ENCODE data around the gene ARHGAP1.

ARHGAP1 gene

DNA sequence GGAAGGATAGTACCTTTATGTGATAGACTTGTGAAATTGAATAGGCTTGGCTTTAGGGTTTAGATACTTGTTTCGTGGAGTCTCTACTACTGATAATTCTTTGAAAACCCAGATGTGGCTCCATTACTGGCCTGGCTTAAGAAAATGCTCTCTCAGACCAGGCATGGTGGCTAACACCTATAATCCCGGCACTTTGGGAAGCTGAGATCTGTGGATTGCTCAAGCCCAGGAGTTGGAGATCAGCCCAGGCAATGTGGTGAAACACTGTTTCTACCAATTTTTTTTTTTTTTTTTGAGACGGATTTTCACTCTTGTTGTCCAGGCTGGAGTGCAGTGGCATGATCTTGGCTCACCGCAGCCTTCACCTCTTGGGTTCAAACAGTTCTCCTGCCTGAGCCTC is 42.2 kb downstream of the ARHGAP1 start:
- ATAC-seq (ENCODE audit: low read depth) (no peak), DNase-seq (ENCODE audit: low spot score) (no peak)
- Histone ChIP-seq H3K4me3 (ENCODE audit: severe bottlenecking) (no peak overlapping the region), H3K9me3 (ENCODE audit: severe bottlenecking) (no peaks in the 10 kb centered on the region), H3K36me3 (ENCODE audit: low read depth) (peaks cover 68% of the 10 kb centered on the region), H3K27me3 (ENCODE audit: insufficient read depth, poor library complexity, severe bottlenecking) (no peaks in the 10 kb centered on the region), H3K27ac (ENCODE audit: poor library complexity, severe bottlenecking) (no peak overlapping the region), H3K4me1 (ENCODE audit: insufficient read depth, poor library complexity, severe bottlenecking) (no peaks in the 10 kb centered on the region)
- TF ChIP-seq, protein P1, sequence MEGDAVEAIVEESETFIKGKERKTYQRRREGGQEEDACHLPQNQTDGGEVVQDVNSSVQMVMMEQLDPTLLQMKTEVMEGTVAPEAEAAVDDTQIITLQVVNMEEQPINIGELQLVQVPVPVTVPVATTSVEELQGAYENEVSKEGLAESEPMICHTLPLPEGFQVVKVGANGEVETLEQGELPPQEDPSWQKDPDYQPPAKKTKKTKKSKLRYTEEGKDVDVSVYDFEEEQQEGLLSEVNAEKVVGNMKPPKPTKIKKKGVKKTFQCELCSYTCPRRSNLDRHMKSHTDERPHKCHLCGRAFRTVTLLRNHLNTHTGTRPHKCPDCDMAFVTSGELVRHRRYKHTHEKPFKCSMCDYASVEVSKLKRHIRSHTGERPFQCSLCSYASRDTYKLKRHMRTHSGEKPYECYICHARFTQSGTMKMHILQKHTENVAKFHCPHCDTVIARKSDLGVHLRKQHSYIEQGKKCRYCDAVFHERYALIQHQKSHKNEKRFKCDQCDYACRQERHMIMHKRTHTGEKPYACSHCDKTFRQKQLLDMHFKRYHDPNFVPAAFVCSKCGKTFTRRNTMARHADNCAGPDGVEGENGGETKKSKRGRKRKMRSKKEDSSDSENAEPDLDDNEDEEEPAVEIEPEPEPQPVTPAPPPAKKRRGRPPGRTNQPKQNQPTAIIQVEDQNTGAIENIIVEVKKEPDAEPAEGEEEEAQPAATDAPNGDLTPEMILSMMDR (IDR thresholded peaks at IDR 0.05; ENCODE audit: poor library complexity, severe bottlenecking) = no peak

DNA sequence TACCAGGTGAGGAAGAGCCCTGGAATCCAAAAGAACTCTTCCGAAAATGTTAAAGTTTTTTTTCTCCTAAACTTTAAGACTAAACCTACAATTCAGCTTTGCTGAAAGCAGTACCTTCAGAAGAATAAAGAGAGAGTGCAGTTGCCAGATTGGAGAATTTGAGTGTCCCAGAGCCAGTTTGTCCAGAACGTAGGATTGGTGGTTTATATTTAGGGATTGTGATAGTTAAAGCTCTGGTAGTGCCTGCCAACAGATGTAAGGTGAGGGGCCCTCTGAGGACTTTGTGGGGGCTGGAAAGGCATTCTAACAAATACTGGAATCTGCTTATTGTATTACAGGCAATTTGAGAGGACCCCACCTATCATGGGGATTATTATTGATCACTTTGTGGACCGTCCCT is 43.2 kb downstream of the ARHGAP1 start:
- H3K9me3 ChIP-seq (ENCODE audit: severe bottlenecking) = no peaks in the 10 kb centered on the region
- TF ChIP-seq, protein P1 (IDR thresholded peaks at IDR 0.05; ENCODE audit: poor library complexity, severe bottlenecking) = no peak
- peaks cover 78% of the 10 kb centered on the region for H3K36me3 ChIP-seq (ENCODE audit: low read depth)
- no peak overlapping the region for H3K4me3 ChIP-seq (ENCODE audit: severe bottlenecking)
- no peaks in the 10 kb centered on the region for H3K27me3 ChIP-seq (ENCODE audit: insufficient read depth, poor library complexity, severe bottlenecking)
- ATAC-seq (ENCODE audit: low read depth) (no peak), DNase-seq (ENCODE audit: low spot score) (no peak)
- no peaks in the 10 kb centered on the region for H3K4me1 ChIP-seq (ENCODE audit: insufficient read depth, poor library complexity, severe bottlenecking)
- H3K27ac ChIP-seq (ENCODE audit: poor library complexity, severe bottlenecking) = no peak overlapping the region

DNA sequence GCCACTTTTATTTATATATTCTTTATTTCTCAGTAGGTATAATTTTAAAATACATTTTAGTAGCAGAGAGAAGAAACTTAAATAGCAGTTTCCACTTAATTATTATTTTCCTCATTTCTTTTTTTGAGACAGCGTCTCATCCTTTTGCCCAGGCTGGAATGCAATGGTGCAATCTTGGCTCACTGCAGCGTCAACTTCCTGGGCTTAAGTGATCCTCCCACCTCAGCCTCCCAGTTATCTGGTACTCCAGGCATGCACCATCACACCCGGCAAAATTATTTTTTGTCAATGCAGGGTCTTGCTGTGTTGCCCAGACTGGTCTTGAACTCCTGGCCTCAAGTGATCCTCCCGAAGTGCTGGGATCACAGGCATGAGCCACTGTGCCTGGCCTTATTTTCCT is 44.8 kb downstream of the ARHGAP1 start:
- DNase-seq (ENCODE audit: low spot score) (no peak), ATAC-seq (ENCODE audit: low read depth) (no peak)
- H3K36me3 ChIP-seq (ENCODE audit: low read depth) = peaks cover 86% of the 10 kb centered on the region
- TF ChIP-seq, protein P1 (IDR thresholded peaks at IDR 0.05; ENCODE audit: poor library complexity, severe bottlenecking) = no peak
- no peak overlapping the region for H3K4me3 ChIP-seq (ENCODE audit: severe bottlenecking)
- H3K27ac ChIP-seq (ENCODE audit: poor library complexity, severe bottlenecking) = no peak overlapping the region
- no peaks in the 10 kb centered on the region for H3K9me3 ChIP-seq (ENCODE audit: severe bottlenecking)
- H3K27me3 ChIP-seq (ENCODE audit: insufficient read depth, poor library complexity, severe bottlenecking) = no peaks in the 10 kb centered on the region
- no peaks in the 10 kb centered on the region for H3K4me1 ChIP-seq (ENCODE audit: insufficient read depth, poor library complexity, severe bottlenecking)

DNA sequence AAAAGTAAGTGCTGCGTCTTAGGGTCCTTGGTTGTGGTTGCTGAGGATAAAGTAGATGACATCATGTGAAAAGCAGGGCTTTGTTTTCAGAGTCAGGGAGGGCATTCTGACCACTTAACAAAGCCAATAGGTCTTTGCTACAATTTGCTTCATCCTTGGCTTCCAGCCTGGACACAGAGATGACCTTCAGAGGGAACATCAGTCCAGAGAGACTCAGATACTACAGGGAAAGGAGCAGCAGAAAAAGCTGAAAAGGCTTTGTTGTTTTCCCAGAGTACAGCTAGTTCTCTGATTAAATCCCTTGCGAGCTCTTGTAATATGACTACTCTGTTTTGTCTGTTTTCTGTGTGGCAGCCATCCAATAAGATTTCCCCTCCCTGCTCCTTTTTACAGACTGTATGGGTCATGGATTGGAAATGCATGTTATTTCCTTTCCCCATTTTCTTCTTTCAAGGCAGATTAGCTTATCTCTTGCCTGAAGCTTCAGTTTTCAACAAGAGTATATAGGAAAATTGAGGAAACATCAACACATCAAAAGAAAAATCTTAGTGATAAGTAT is 51.2 kb downstream of the ARHGAP1 start:
- Histone ChIP-seq H3K4me3 (ENCODE audit: severe bottlenecking) (no peak overlapping the region), H3K36me3 (ENCODE audit: low read depth) (peaks cover 70% of the 10 kb centered on the region), H3K9me3 (ENCODE audit: severe bottlenecking) (no peaks in the 10 kb centered on the region), H3K27me3 (ENCODE audit: insufficient read depth, poor library complexity, severe bottlenecking) (no peaks in the 10 kb centered on the region), H3K4me1 (ENCODE audit: insufficient read depth, poor library complexity, severe bottlenecking) (peaks cover 12% of the 10 kb centered on the region), H3K27ac (ENCODE audit: poor library complexity, severe bottlenecking) (peak overlapping the region; percentile 77)
- DNase-seq (ENCODE audit: low spot score) = no peak
- TF ChIP-seq, protein P1 (IDR thresholded peaks at IDR 0.05; ENCODE audit: poor library complexity, severe bottlenecking) = no peak
- ATAC-seq (ENCODE audit: low read depth) = peak; percentile 97

DNA sequence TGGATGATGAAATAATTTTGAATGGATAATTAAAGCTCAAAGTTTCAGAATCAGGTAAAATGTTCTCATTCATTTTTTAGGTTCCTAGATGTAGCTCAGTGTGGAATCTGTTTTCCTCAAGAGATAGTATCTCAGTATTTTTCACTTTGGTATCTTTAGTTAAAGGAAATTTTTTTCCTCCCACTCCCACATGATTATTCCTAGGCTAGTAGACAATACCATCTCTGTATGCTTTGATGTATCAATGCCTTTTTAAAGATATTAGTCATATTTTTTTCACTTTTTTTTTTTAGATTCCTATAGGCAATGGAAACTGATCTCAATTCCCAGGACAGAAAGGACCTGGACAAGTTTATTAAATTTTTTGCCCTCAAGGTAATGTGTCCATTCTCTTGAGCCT is 56.4 kb downstream of the ARHGAP1 start:
- peaks cover 4% of the 10 kb centered on the region for H3K4me1 ChIP-seq (ENCODE audit: insufficient read depth, poor library complexity, severe bottlenecking)
- TF ChIP-seq, protein P1 (IDR thresholded peaks at IDR 0.05; ENCODE audit: poor library complexity, severe bottlenecking) = no peak
- no peak for ATAC-seq (ENCODE audit: low read depth)

More for the DNA sequence above, 56.4 kb downstream of the ARHGAP1 start:
- Histone ChIP-seq H3K4me3 (ENCODE audit: severe bottlenecking) (no peak overlapping the region), H3K27me3 (ENCODE audit: insufficient read depth, poor library complexity, severe bottlenecking) (no peaks in the 10 kb centered on the region), H3K36me3 (ENCODE audit: low read depth) (peaks cover 41% of the 10 kb centered on the region), H3K9me3 (ENCODE audit: severe bottlenecking) (no peaks in the 10 kb centered on the region), H3K27ac (ENCODE audit: poor library complexity, severe bottlenecking) (no peak overlapping the region)
- DNase-seq (ENCODE audit: low spot score) = no peak
